PC-9 (cell line): Measurements from ENCODE around the gene USH1C. TPM values are rescaled to one million over a fixed set of nuclear protein-coding genes. Genes with fewer than 3 reads are reported as not detected.

Experiments used
- BruUV-seq: library from RNA; stranded (reverse); fragments of 400-500 nt; replicated peaks from 2 replicates; lab custom pipeline; 2021; lab: Mats Ljungman, UMichigan
- CTCF ChIA-PET: fragments of 300-600 bp; sonication (Branson Sonifier 250); formaldehyde crosslinking; loops from one replicate; lab custom pipeline; 2022; ENCODE audit warnings: antibody characterized with exemption; lab: Charles Lee
- POLR2A ChIA-PET: fragments of 300-600 bp; sonication (Branson Sonifier 250); formaldehyde crosslinking; loops from one replicate; lab custom pipeline; 2022; ENCODE audit warnings: antibody characterized with exemption; ENCODE audit not compliant: unreplicated experiment; lab: Charles Lee
- DNase-seq, 2 experiments: peaks; one replicate each; pipeline versions ENCODE4 v3.0.0 to v3.0.0-alpha.2; 2015 to 2022; ENCODE audit warnings: mixed read lengths in 1 of 2
- H2AFZ ChIP-seq: fragments of 200-600 bp; sonication (generic); 2 replicates; pipeline ENCODE4 v1.8.1; 2017; ENCODE audit warnings: antibody characterized with exemption
- H3F3A ChIP-seq: fragments of 200-600 bp; sonication (generic); 2 replicates; pipeline ENCODE4 v1.8.1; 2017; ENCODE audit warnings: antibody characterized with exemption, mild to moderate bottlenecking, low read depth; ENCODE audit not compliant: insufficient read depth
- H3K27ac ChIP-seq: fragments of 200-600 bp; sonication (generic); 2 replicates; pipeline ENCODE4 v1.6.1; 2016; ENCODE audit warnings: mixed run types
- H3K27me3 ChIP-seq: fragments of 200-600 bp; sonication (generic); 2 replicates; pipeline ENCODE4 v1.6.1; 2016; ENCODE audit warnings: low read depth, mixed run types; ENCODE audit not compliant: insufficient read depth
- H3K36me3 ChIP-seq: fragments of 200-600 bp; sonication (generic); 2 replicates; pipeline ENCODE4 v1.6.1; 2016; ENCODE audit warnings: low read depth, mixed run types
- H3K4me1 ChIP-seq: fragments of 200-600 bp; sonication (generic); replicated peaks from 2 replicates; pipeline ENCODE4 v1.6.1; 2016; ENCODE audit warnings: mixed run types; ENCODE audit not compliant: insufficient read depth
- H3K4me2 ChIP-seq: fragments of 200-600 bp; sonication (generic); 2 replicates; pipeline ENCODE4 v1.6.1; 2017; ENCODE audit warnings: mixed run types
- H3K4me3 ChIP-seq: fragments of 200-600 bp; sonication (generic); 2 replicates; pipeline ENCODE4 v1.6.1; 2016; ENCODE audit warnings: mixed run types
- H3K79me2 ChIP-seq: fragments of 200-600 bp; sonication (generic); 2 replicates; pipeline ENCODE4 v1.6.1; 2017; ENCODE audit warnings: low read depth, mixed run types
- H3K9me2 ChIP-seq: fragments of 200-600 bp; sonication (generic); 2 replicates; pipeline ENCODE4 v1.8.1; 2017; ENCODE audit warnings: mild to moderate bottlenecking; ENCODE audit not compliant: insufficient read depth
- H3K9me3 ChIP-seq: fragments of 200-600 bp; sonication (generic); 2 replicates; pipeline ENCODE4 v1.8.1; 2016; ENCODE audit warnings: low read depth; ENCODE audit not compliant: insufficient read depth
- H4K20me1 ChIP-seq: fragments of 200-600 bp; sonication (generic); 2 replicates; pipeline ENCODE4 v1.8.1; 2017; ENCODE audit not compliant: insufficient read depth
- EZH2 ChIP-seq: fragments of 200-600 bp; sonication (generic); IDR thresholded peaks from 2 replicates; pipeline ENCODE4 v1.8.0; 2017; ENCODE audit warnings: antibody characterized with exemption, low read depth
- intact Hi-C: fragments of 100-400 bp; cut with micrococcal nuclease; formaldehyde crosslinking; loops from one replicate; pipeline ENCODE4 v1.10.0; 2022; ENCODE audit not compliant: unreplicated experiment
- total RNA-seq: library from RNA; stranded (reverse); gene quantifications from 2 replicates; pipeline ENCODE4 v1.2.3, GENCODE V29; 2021
- TF ChIP-seq, protein P1 (sequence below): fragments of 200-600 bp; sonication (generic); conservative IDR thresholded peaks from 2 replicates; pipeline ENCODE4 v1.6.1; 2017; ENCODE audit warnings: mixed run types, antibody characterized with exemption, mild to moderate bottlenecking, moderate library complexity

USH1C gene
- total RNA-seq, 1 experiment from 2014 or later = not detected

DNA sequence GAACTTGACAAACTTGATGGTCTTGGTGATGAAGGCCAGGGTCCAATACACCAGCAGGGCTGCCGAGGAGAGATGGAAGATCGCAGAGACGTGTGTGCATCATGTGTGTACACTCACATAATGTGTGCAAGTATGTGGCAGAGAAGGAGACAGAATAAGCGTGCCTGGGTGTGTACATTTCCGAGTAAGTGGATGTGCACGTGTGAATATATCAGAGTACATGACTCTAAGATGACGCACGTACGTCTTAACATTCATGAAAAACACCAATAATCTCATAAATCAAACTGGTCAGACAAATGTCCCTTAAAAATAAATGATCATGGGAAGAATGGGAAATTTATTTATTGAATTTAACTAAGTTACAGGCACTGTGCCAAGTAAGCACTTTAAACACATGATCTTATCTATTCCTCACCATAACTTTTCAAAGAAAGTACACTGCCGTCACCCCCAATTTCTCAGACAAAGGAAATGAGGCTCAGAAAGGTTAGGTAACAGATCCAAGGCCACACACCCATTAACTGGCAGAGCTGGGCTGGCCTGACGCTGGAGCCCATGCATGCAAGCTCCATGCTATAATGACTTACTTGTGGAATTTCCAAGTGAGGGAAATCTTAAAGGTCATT, 80.6 kb downstream of the USH1C start:
- H3K36me3 ChIP-seq = no peaks in the 10 kb centered on the region
- CTCF ChIA-PET = no interaction called here
- TF ChIP-seq, protein P1, sequence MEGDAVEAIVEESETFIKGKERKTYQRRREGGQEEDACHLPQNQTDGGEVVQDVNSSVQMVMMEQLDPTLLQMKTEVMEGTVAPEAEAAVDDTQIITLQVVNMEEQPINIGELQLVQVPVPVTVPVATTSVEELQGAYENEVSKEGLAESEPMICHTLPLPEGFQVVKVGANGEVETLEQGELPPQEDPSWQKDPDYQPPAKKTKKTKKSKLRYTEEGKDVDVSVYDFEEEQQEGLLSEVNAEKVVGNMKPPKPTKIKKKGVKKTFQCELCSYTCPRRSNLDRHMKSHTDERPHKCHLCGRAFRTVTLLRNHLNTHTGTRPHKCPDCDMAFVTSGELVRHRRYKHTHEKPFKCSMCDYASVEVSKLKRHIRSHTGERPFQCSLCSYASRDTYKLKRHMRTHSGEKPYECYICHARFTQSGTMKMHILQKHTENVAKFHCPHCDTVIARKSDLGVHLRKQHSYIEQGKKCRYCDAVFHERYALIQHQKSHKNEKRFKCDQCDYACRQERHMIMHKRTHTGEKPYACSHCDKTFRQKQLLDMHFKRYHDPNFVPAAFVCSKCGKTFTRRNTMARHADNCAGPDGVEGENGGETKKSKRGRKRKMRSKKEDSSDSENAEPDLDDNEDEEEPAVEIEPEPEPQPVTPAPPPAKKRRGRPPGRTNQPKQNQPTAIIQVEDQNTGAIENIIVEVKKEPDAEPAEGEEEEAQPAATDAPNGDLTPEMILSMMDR = no peak
- no peak for TF ChIP-seq EZH2
- no peak for DNase-seq
- H3K4me1 ChIP-seq = no peaks in the 10 kb centered on the region
- H3K9me3 ChIP-seq = no peaks in the 10 kb centered on the region
- H3K27me3 ChIP-seq = peaks cover 86% of the 10 kb centered on the region
- H3K4me2 ChIP-seq = no peak overlapping the region
- no peaks in the 10 kb centered on the region for H3F3A ChIP-seq
- no peak overlapping the region for H2AFZ ChIP-seq
- BruUV-seq = no TSS peak
- H3K79me2 ChIP-seq = no peaks in the 10 kb centered on the region
- no peaks in the 10 kb centered on the region for H3K9me2 ChIP-seq
- intact Hi-C loops = no loop called here
- POLR2A ChIA-PET = no interaction called here
- no peaks in the 10 kb centered on the region for H4K20me1 ChIP-seq
- no peak overlapping the region for H3K27ac ChIP-seq
- no peak overlapping the region for H3K4me3 ChIP-seq

DNA sequence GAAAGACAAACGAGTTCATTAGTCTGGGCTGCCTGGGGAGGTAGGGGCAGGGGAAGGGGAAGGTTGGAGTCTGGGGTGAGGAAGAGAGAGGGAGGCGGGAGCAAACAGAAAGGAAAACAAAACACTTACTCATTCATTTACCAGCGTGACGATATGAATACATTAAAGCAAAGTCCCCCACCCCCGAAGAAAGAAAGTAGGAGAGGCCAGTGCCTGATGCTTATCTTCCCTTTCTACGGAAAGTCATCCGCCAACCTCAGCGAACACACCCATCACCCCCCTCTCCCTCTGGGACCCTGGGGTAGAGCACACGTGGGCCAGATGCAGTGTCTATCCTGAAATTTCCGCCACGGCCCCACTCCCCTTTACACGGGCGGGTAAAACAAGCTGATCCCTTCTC, 81.3 kb downstream of the USH1C start:
- CTCF ChIA-PET = no interaction called here
- Histone ChIP-seq H3K27me3 (peaks cover 88% of the 10 kb centered on the region), H3K4me1 (no peaks in the 10 kb centered on the region), H3K79me2 (no peaks in the 10 kb centered on the region), H3K27ac (no peak overlapping the region), H3F3A (no peaks in the 10 kb centered on the region), H3K4me2 (no peak overlapping the region), H3K36me3 (no peaks in the 10 kb centered on the region), H2AFZ (no peak overlapping the region), H4K20me1 (no peaks in the 10 kb centered on the region), H3K9me3 (no peaks in the 10 kb centered on the region), H3K4me3 (no peak overlapping the region), H3K9me2 (no peaks in the 10 kb centered on the region)
- TF ChIP-seq, protein P1 = no peak
- no peak for TF ChIP-seq EZH2
- intact Hi-C loops = no loop called here
- POLR2A ChIA-PET = no interaction called here
- no peak for DNase-seq
- BruUV-seq = no TSS peak

DNA sequence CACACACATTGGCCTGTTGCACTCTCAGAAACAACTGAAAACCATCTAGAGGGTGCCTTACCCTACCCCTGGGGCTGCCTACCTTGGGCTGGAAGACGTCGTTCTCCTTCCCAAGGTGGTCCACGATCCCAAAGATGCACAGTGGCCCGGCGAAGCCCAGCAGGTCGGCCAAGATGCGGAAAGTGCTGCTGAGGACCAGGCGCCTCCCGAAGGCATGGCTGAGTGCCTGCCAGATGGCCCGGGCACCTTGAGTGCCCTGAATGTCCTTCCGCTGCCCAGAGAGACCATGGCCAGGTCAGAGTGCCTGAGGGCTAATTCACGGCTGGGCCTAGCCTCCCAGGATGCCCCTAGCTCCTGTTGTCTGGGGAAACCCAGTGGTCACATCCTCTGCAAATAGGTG, 83.8 kb downstream of the USH1C start:
- H4K20me1 ChIP-seq = no peaks in the 10 kb centered on the region
- peaks cover 95% of the 10 kb centered on the region for H3K27me3 ChIP-seq
- H3K9me3 ChIP-seq = no peaks in the 10 kb centered on the region
- TF ChIP-seq EZH2 = no peak
- H3K4me3 ChIP-seq = no peak overlapping the region
- H3K36me3 ChIP-seq = no peaks in the 10 kb centered on the region
- intact Hi-C loops = no loop called here
- H3K4me2 ChIP-seq = no peak overlapping the region
- H3K27ac ChIP-seq = no peak overlapping the region
- no peak for DNase-seq
- H3K4me1 ChIP-seq = no peaks in the 10 kb centered on the region
- BruUV-seq = no TSS peak
- POLR2A ChIA-PET = no interaction called here
- H3F3A ChIP-seq = no peaks in the 10 kb centered on the region
- CTCF ChIA-PET = no interaction called here
- H3K9me2 ChIP-seq = no peaks in the 10 kb centered on the region
- H3K79me2 ChIP-seq = no peaks in the 10 kb centered on the region
- H2AFZ ChIP-seq = no peak overlapping the region
